Neural cell (in vitro differentiated cells): ENCODE data around the gene CYP39A1. TPM values are rescaled to one million over a fixed set of nuclear protein-coding genes. Genes with fewer than 3 reads are reported as not detected.

ENCODE experiments used
- H2AFZ ChIP-seq: fragments of 200-600, 300-800 bp; sonication (generic), shearing (Covaris generic); 2 replicates; pipeline ENCODE4 v1.6.0; 2014; ENCODE audit warnings: low read depth, mild to moderate bottlenecking, antibody characterized with exemption, low read length, moderate library complexity
- H3F3A ChIP-seq: fragments of 200-600 bp; shearing (Covaris generic); 2 replicates; pipeline ENCODE4 v1.6.1; 2016; ENCODE audit warnings: mild to moderate bottlenecking, moderate library complexity, mixed read lengths, antibody characterized with exemption, low read length; ENCODE audit not compliant: insufficient read depth, poor library complexity, severe bottlenecking
- H3K27ac ChIP-seq: fragments of 200-600, 300-800 bp; sonication (generic), shearing (Covaris generic); 2 replicates; pipeline ENCODE4 v1.5.1; 2014; ENCODE audit warnings: mild to moderate bottlenecking, low read length, moderate library complexity
- H3K27me3 ChIP-seq: fragments of 300-800, 200-600 bp; sonication (generic), shearing (Covaris generic); 2 replicates; pipeline ENCODE4 v1.6.0; 2014; ENCODE audit warnings: mild to moderate bottlenecking, low read depth, low read length, moderate library complexity; ENCODE audit not compliant: insufficient read depth
- H3K36me3 ChIP-seq: fragments of 300-800, 200-600 bp; sonication (generic), shearing (Covaris generic); 2 replicates; pipeline ENCODE4 v1.5.1; 2014; ENCODE audit warnings: mild to moderate bottlenecking, antibody characterized with exemption, low read length, moderate library complexity; ENCODE audit not compliant: insufficient read depth
- H3K4me2 ChIP-seq: fragments of 300-800, 200-600 bp; sonication (generic), shearing (Covaris generic); 2 replicates; pipeline ENCODE4 v1.6.0; 2014; ENCODE audit warnings: mild to moderate bottlenecking, low read length
- H3K4me3 ChIP-seq: fragments of 300-800, 200-600 bp; sonication (generic), shearing (Covaris generic); 2 replicates; pipeline ENCODE4 v1.5.1; 2014; ENCODE audit warnings: mild to moderate bottlenecking, low read length, moderate library complexity
- H3K79me2 ChIP-seq: fragments of 200-600 bp; shearing (Covaris generic); replicated peaks from 2 replicates; pipeline ENCODE4 v1.6.0; 2014; ENCODE audit warnings: mild to moderate bottlenecking, low read length, moderate library complexity; ENCODE audit not compliant: insufficient read depth
- H3K9ac ChIP-seq: fragments of 300-800, 200-600 bp; sonication (generic), shearing (Covaris generic); 2 replicates; pipeline ENCODE4 v1.6.1; 2016; ENCODE audit warnings: mild to moderate bottlenecking, low read length, mixed read lengths
- H3K9me2 ChIP-seq: fragments of 200-600 bp; shearing (Covaris generic); 2 replicates; pipeline ENCODE4 v1.6.1; 2016; ENCODE audit warnings: mild to moderate bottlenecking, low read length, mixed read lengths; ENCODE audit not compliant: insufficient read depth
- H3K9me3 ChIP-seq: fragments of 200-600, 300-800 bp; sonication (generic), shearing (Covaris generic); 2 replicates; pipeline ENCODE4 v1.6.1; 2016; ENCODE audit warnings: mild to moderate bottlenecking, mixed run types, low read length, moderate library complexity, mixed read lengths
- H4K20me1 ChIP-seq: fragments of 200-600 bp; shearing (Covaris generic); 2 replicates; pipeline ENCODE4 v1.6.1; 2016; ENCODE audit warnings: mild to moderate bottlenecking, mixed run types; ENCODE audit not compliant: insufficient read depth
- EP300 ChIP-seq: fragments of 450-650 bp; conservative IDR thresholded peaks from 2 replicates; pipeline ENCODE4 v1.6.1; 2014; ENCODE audit warnings: antibody characterized with exemption, mild to moderate bottlenecking, moderate library complexity; ENCODE audit not compliant: poor library complexity, severe bottlenecking
- EZH2 ChIP-seq: fragments of 200-600, 300-800 bp; shearing (Covaris generic), sonication (generic); IDR thresholded peaks from 2 replicates; pipeline ENCODE4 v1.6.1; 2014; ENCODE audit warnings: antibody characterized with exemption, low read length, borderline replicate concordance, mild to moderate bottlenecking; ENCODE audit not compliant: insufficient read depth, poor library complexity, severe bottlenecking
- MXI1 ChIP-seq: fragments of 450-650 bp; conservative IDR thresholded peaks from 2 replicates; pipeline ENCODE4 v1.6.1; 2014; ENCODE audit warnings: antibody characterized with exemption, mild to moderate bottlenecking; ENCODE audit not compliant: poor library complexity, severe bottlenecking
- POLR2AphosphoS5 ChIP-seq: IDR thresholded peaks from 2 replicates; pipeline ENCODE4 v1.6.1; 2012
- RAD21 ChIP-seq: fragments of 450-650 bp; conservative IDR thresholded peaks from 2 replicates; pipeline ENCODE4 v1.6.1; 2014; ENCODE audit warnings: antibody characterized with exemption, mild to moderate bottlenecking, moderate library complexity
- REST ChIP-seq: IDR thresholded peaks from 2 replicates; pipeline ENCODE4 v1.6.1; 2012; ENCODE audit warnings: borderline replicate concordance
- SMC3 ChIP-seq: fragments of 450-650 bp; conservative IDR thresholded peaks from 2 replicates; pipeline ENCODE4 v1.6.1; 2014; ENCODE audit warnings: antibody characterized with exemption, mild to moderate bottlenecking, moderate library complexity; ENCODE audit not compliant: poor library complexity
- TAF1 ChIP-seq: IDR thresholded peaks from 2 replicates; pipeline ENCODE4 v1.6.1; 2012; ENCODE audit warnings: low read depth
- polyA plus RNA-seq: library from polyadenylated mRNA; depleted of rRNA; stranded (reverse); fragments of >200 nt; gene quantifications from 2 replicates; pipeline ENCODE4 v1.2.3, GENCODE V29; 2014
- TF ChIP-seq, protein P1 (sequence below): fragments of 450-650 bp; IDR thresholded peaks from 2 replicates; pipeline ENCODE4 v1.5.1; 2014; ENCODE audit warnings: antibody characterized with exemption, mild to moderate bottlenecking, moderate library complexity; ENCODE audit not compliant: poor library complexity, severe bottlenecking

CYP39A1 gene
- polyA plus RNA-seq, 1 donor from 2014 or later: 1.4 TPM

DNA sequence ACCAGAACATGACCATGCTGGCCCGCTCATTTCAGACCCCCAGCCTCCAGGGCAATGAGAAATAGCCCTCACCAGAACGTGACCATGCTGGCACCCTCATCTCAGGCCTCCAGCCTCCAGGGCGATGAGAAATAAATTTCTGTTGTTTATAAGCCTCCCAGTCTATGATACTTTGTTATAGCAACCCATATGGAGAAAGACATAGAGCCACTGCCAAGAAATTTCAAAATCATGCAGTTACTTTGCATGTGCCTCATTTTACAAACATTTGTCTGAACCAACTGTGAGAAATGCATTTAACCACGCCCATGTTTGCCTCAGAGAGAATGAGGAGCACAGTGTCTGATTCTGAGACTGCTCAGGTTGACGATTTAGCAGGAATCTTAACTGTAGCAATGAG, 15.5 kb downstream of the CYP39A1 start:
- Histone ChIP-seq H3K9me2 (no peaks in the 10 kb centered on the region), H3F3A (no peaks in the 10 kb centered on the region), H2AFZ (no peak overlapping the region), H3K27ac (no peak overlapping the region), H3K4me3 (no peak overlapping the region), H4K20me1 (no peaks in the 10 kb centered on the region), H3K79me2 (no peaks in the 10 kb centered on the region), H3K27me3 (no peaks in the 10 kb centered on the region), H3K9ac (no peak overlapping the region), H3K9me3 (no peaks in the 10 kb centered on the region), H3K4me2 (no peak overlapping the region), H3K36me3 (no peaks in the 10 kb centered on the region)
- no peak for TF ChIP-seq REST
- TF ChIP-seq, protein P1, sequence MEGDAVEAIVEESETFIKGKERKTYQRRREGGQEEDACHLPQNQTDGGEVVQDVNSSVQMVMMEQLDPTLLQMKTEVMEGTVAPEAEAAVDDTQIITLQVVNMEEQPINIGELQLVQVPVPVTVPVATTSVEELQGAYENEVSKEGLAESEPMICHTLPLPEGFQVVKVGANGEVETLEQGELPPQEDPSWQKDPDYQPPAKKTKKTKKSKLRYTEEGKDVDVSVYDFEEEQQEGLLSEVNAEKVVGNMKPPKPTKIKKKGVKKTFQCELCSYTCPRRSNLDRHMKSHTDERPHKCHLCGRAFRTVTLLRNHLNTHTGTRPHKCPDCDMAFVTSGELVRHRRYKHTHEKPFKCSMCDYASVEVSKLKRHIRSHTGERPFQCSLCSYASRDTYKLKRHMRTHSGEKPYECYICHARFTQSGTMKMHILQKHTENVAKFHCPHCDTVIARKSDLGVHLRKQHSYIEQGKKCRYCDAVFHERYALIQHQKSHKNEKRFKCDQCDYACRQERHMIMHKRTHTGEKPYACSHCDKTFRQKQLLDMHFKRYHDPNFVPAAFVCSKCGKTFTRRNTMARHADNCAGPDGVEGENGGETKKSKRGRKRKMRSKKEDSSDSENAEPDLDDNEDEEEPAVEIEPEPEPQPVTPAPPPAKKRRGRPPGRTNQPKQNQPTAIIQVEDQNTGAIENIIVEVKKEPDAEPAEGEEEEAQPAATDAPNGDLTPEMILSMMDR: no peak

GRCh38 chr6:46635462-46635861, 17.2 kb downstream of the CYP39A1 start:
- H3F3A ChIP-seq: no peaks in the 10 kb centered on the region
- H3K4me2 ChIP-seq: no peak overlapping the region
- TF ChIP-seq POLR2AphosphoS5 (no peak), EP300 (no peak), TAF1 (no peak), SMC3 (no peak), MXI1 (no peak), RAD21 (no peak), EZH2 (no peak), REST (no peak)
- TF ChIP-seq, protein P1: no peak
- H3K79me2 ChIP-seq: no peaks in the 10 kb centered on the region
- H2AFZ ChIP-seq: no peak overlapping the region
- H3K27ac ChIP-seq: no peak overlapping the region
- H3K36me3 ChIP-seq: no peaks in the 10 kb centered on the region
- H3K9me3 ChIP-seq: no peaks in the 10 kb centered on the region
- H4K20me1 ChIP-seq: no peaks in the 10 kb centered on the region
- no peak overlapping the region for H3K4me3 ChIP-seq
- no peaks in the 10 kb centered on the region for H3K27me3 ChIP-seq
- H3K9me2 ChIP-seq: no peaks in the 10 kb centered on the region
- no peak overlapping the region for H3K9ac ChIP-seq
